Activated CD8-positive, alpha-beta T cell treated with anti-CD3 and anti-CD28 coated beads for 36 hours (primary cell): ENCODE results near the gene ETFDH. TPM values are rescaled to one million over a fixed set of nuclear protein-coding genes. Genes with fewer than 3 reads are reported as not detected.
"Not testable (repeated sequence)": the region's sequence is repeated elsewhere in the genome, so short reads cannot be mapped to it uniquely, and the experiment has no call there.

Experiments
- ATAC-seq: fragments of 200-7000 bp; cut with Tn5 transposase; one replicate; pipeline ENCODE4 v1.10.0; 2021; ENCODE audit warnings: mild to moderate bottlenecking, moderate library complexity
- CTCF ChIA-PET: fragments of 350-600 bp; sonication (Branson Sonifier 250); formaldehyde crosslinking; loops from one replicate; lab custom pipeline; 2021; ENCODE audit warnings: antibody characterized with exemption; lab: Charles Lee
- POLR2A ChIA-PET: fragments of 350-600 bp; sonication (Branson Sonifier 250); formaldehyde crosslinking; loops from one replicate; lab custom pipeline; 2021; ENCODE audit warnings: antibody characterized with exemption; lab: Charles Lee
- DNase-seq: peaks from one replicate; pipeline ENCODE4 v3.0.0-alpha.2; 2020
- H3K27ac Mint-ChIP-seq: one replicate; pipeline ENCODE4 v1.8.0; 2021; ENCODE audit warnings: mild to moderate bottlenecking, mixed read lengths
- H3K27me3 Mint-ChIP-seq: one replicate; pipeline ENCODE4 v1.8.0; 2021; ENCODE audit warnings: mixed read lengths
- H3K36me3 Mint-ChIP-seq: one replicate; pipeline ENCODE4 v1.8.0; 2021; ENCODE audit warnings: low read depth, mixed read lengths
- H3K4me1 Mint-ChIP-seq: one replicate; pipeline ENCODE4 v1.8.0; 2021; ENCODE audit warnings: low read depth, mixed read lengths
- H3K4me3 Mint-ChIP-seq: one replicate; pipeline ENCODE4 v1.8.0; 2021; ENCODE audit warnings: mild to moderate bottlenecking, moderate library complexity, mixed read lengths
- H3K9me3 Mint-ChIP-seq: one replicate; pipeline ENCODE4 v1.8.0; 2021; ENCODE audit warnings: mixed read lengths
- CTCF ChIP-seq: fragments of 200-600 bp; IDR thresholded peaks from one replicate; pipeline ENCODE4 v1.8.0; 2022; ENCODE audit warnings: antibody characterized with exemption, mild to moderate bottlenecking
- intact Hi-C: fragments of 100-400 bp; cut with micrococcal nuclease; formaldehyde crosslinking; loops from one replicate; pipeline ENCODE4 v1.10.0; 2022
- total RNA-seq, 2 experiments: library from RNA; stranded (reverse); gene quantifications; one replicate each; pipeline ENCODE4 v1.2.3, GENCODE V29; 2021

The ETFDH gene
- total RNA-seq, 2 experiments from 2014 or later = 28.8 to 31.6 TPM

DNA sequence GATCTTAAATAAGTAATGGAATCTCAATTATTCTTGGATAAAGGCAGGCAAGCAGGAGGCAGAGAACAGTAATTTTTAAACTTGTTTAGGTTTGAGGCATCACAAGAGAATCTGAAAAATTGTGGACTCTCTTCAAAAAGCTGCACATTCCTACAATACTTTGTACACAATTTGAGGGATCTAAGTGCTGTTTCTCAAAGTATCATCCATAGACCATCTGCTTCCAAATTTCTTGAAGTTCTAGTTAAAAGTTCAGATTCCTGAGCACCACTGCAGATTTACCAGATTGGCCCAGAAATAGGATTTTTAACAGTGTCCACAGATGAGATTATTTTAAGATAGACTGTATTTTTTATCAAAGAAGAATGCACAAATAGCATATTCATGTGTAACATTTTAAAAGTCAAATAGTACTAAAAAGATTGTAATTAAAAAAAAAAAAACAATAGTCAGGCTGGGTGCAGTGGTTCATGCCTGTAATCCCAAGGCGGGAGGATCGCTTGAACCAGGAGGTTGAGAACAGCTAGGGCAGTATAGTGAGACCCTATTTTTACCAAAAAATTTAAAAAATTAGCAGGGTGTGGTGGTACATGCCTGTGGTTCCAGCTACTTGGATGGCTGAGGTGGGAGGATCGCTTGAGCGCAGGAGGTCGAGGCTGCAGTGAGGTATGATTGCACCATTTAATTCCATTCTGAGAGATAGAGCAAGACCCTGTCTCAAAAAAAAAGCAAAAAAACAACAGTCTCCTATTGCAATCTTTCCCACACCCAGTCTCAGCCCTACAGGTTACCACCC is 82.5 kb downstream of the ETFDH start:
- no peaks in the 10 kb centered on the region for H3K4me1 Mint-ChIP-seq
- no peak for DNase-seq
- no peak overlapping the region for H3K27ac Mint-ChIP-seq
- no peak overlapping the region for H3K4me3 Mint-ChIP-seq
- H3K27me3 Mint-ChIP-seq = peaks cover 8% of the 10 kb centered on the region
- CTCF ChIA-PET = interaction anchor here (1.2 kb wide), 1 partner anchor 97 kb away, joined by 3 read pairs; no protein-coding TSS in a partner anchor
- intact Hi-C loops = no loop called here
- TF ChIP-seq CTCF = no peak
- POLR2A ChIA-PET = interaction anchor here (0.6 kb wide), 1 partner anchor 491 kb away, joined by 3 read pairs; no protein-coding TSS in a partner anchor
- peaks cover 2% of the 10 kb centered on the region for H3K9me3 Mint-ChIP-seq
- no peak for ATAC-seq
- no peaks in the 10 kb centered on the region for H3K36me3 Mint-ChIP-seq

DNA sequence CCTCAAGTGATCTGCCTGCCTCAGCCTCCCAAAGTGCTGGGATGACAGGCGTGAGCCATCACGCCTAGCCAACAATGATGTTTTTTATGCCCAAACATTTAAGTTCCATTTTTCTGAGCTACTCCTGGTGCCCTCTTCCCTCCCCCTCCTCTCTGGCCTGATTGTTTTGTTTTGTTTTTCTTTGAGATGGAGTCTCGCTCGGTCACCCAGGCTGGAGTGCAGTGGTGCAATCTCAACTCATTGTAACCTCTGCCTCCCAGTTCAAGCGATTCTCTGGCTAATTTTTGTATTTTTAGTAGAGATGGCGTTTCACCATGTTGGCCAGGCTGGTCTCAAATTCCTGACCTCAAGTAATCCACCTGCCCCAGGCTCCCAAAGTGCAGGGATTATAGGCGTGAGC is 83.7 kb downstream of the ETFDH start:
- H3K4me1 Mint-ChIP-seq, CTCF ChIA-PET, DNase-seq, POLR2A ChIA-PET, H3K36me3 Mint-ChIP-seq, H3K9me3 Mint-ChIP-seq, H3K27ac Mint-ChIP-seq, H3K4me3 Mint-ChIP-seq, ATAC-seq, H3K27me3 Mint-ChIP-seq, intact Hi-C loops: not testable (repeated sequence)

DNA sequence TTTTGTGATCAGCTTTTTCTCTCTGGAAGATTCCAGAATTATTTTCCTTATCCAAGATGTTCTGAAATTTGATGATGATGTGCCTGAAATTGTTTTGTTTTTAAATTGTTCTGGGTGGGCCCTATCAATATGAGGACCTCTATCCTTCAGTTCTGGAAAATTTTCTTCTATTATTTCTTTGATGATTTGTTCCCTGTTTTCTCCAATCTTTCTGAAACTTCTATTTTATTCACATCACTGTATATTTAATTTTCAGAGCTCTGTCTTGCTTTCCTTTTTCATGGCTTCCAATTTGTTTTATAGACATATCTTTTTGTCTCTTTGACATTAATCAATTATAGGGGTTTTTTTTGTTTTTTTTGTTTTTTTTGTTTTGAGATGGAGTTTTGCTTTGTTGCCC is 84.5 kb downstream of the ETFDH start:
- no peak overlapping the region for H3K4me3 Mint-ChIP-seq
- DNase-seq = no peak
- no peak for TF ChIP-seq CTCF
- H3K27me3 Mint-ChIP-seq = peaks cover 10% of the 10 kb centered on the region
- POLR2A ChIA-PET = no interaction called here
- intact Hi-C loops = no loop called here
- CTCF ChIA-PET = interaction anchor here (0.7 kb wide), 1 partner anchor 15 kb away, joined by 3 read pairs; no protein-coding TSS in a partner anchor
- no peak overlapping the region for H3K27ac Mint-ChIP-seq
- no peak for ATAC-seq
- H3K4me1 Mint-ChIP-seq = no peaks in the 10 kb centered on the region
- H3K36me3 Mint-ChIP-seq = no peaks in the 10 kb centered on the region
- H3K9me3 Mint-ChIP-seq = peaks cover 2% of the 10 kb centered on the region

- Mint-ChIP-seq H3K4me1 (no peaks in the 10 kb centered on the region), H3K27ac (no peak overlapping the region), H3K4me3 (no peak overlapping the region), H3K27me3 (peaks cover 10% of the 10 kb centered on the region), H3K9me3 (peaks cover 2% of the 10 kb centered on the region), H3K36me3 (no peaks in the 10 kb centered on the region)
- no peak for ATAC-seq
- ChIA-PET POLR2A (no interaction called here), CTCF (no interaction called here)
- DNase-seq = no peak
- intact Hi-C loops = no loop called here
- TF ChIP-seq CTCF = no peak
These were observed 86.0 kb downstream of the ETFDH start for GRCh38 chr4:158758142-158758541.

GRCh38 chr4:158758703-158759102 is 86.6 kb downstream of the ETFDH start:
- peaks cover 2% of the 10 kb centered on the region for H3K9me3 Mint-ChIP-seq
- intact Hi-C loops = no loop called here
- ChIA-PET CTCF (no interaction called here), POLR2A (no interaction called here)
- ATAC-seq (no peak), DNase-seq (no peak)
- H3K4me1 Mint-ChIP-seq = no peaks in the 10 kb centered on the region
- no peak overlapping the region for H3K4me3 Mint-ChIP-seq
- peaks cover 10% of the 10 kb centered on the region for H3K27me3 Mint-ChIP-seq
- H3K36me3 Mint-ChIP-seq = no peaks in the 10 kb centered on the region
- no peak for TF ChIP-seq CTCF
- no peak overlapping the region for H3K27ac Mint-ChIP-seq

Other genes starting within 250 kb of the ETFDH start
- not detected for gene RXFP1, start 150.4 kb upstream of the ETFDH start, total RNA-seq
- gene C4orf46, start 409 bp upstream of the ETFDH start, total RNA-seq = 10 to 100 TPM; 17.7 to 19.0 TPM
- gene PPID, start 51.1 kb downstream of the ETFDH start, total RNA-seq = 10 to 100 TPM; 66.5 to 69.3 TPM
- 10 to 100 TPM; 11.2 to 11.7 TPM for gene FNIP2, start 96.7 kb downstream of the ETFDH start, total RNA-seq